Osteocyte (in vitro differentiated cells): Measurements from ENCODE around the gene FAM131A. TPM values are rescaled to one million over a fixed set of nuclear protein-coding genes. Genes with fewer than 3 reads are reported as not detected.
A peak's percentile ranks its signal among the peaks of the same experiment; 100 is the strongest.

ENCODE experiments used
- DNase-seq: peaks from one replicate; pipeline ENCODE4 v3.0.0; 2021; ENCODE audit warnings: mixed read lengths; ENCODE audit not compliant: unreplicated experiment; ENCODE audit errors: extremely low spot score
- H3K27ac Mint-ChIP-seq: one replicate; pipeline ENCODE4 v1.8.0; 2021; ENCODE audit warnings: mild to moderate bottlenecking, mixed read lengths; ENCODE audit not compliant: unreplicated experiment
- H3K27me3 Mint-ChIP-seq: one replicate; pipeline ENCODE4 v1.8.0; 2021; ENCODE audit warnings: mixed read lengths; ENCODE audit not compliant: unreplicated experiment
- H3K36me3 Mint-ChIP-seq: one replicate; pipeline ENCODE4 v1.8.0; 2021; ENCODE audit warnings: mixed read lengths; ENCODE audit not compliant: unreplicated experiment
- H3K4me1 Mint-ChIP-seq: one replicate; pipeline ENCODE4 v1.8.0; 2021; ENCODE audit warnings: mixed read lengths; ENCODE audit not compliant: unreplicated experiment
- H3K4me3 Mint-ChIP-seq: one replicate; pipeline ENCODE4 v1.8.0; 2021; ENCODE audit warnings: mild to moderate bottlenecking, moderate library complexity, mixed read lengths; ENCODE audit not compliant: unreplicated experiment
- H3K9me3 Mint-ChIP-seq: one replicate; pipeline ENCODE4 v1.8.0; 2021; ENCODE audit warnings: mixed read lengths; ENCODE audit not compliant: unreplicated experiment
- total RNA-seq: library from RNA; stranded (reverse); gene quantifications from 2 replicates; pipeline ENCODE4 v1.2.1, GENCODE V29; 2021
- TF ChIP-seq, protein P1 (sequence below): fragments of 200-600 bp; sonication (generic); IDR thresholded peaks from 2 replicates; pipeline ENCODE4 v1.5.0; 2021; ENCODE audit warnings: antibody characterized with exemption, mild to moderate bottlenecking, moderate library complexity

Gene FAM131A
- total RNA-seq, 1 donor from 2014 or later: 11.3 TPM

GRCh38 chr3:184358124-184358767 is 20.8 kb downstream of the FAM131A start:
- Mint-ChIP-seq H3K36me3 (peaks cover 9% of the 10 kb centered on the region), H3K4me1 (peaks cover 17% of the 10 kb centered on the region), H3K9me3 (no peaks in the 10 kb centered on the region), H3K27ac (no peak overlapping the region), H3K4me3 (no peak overlapping the region), H3K27me3 (no peaks in the 10 kb centered on the region)
- DNase-seq: no peak
- TF ChIP-seq, protein P1, sequence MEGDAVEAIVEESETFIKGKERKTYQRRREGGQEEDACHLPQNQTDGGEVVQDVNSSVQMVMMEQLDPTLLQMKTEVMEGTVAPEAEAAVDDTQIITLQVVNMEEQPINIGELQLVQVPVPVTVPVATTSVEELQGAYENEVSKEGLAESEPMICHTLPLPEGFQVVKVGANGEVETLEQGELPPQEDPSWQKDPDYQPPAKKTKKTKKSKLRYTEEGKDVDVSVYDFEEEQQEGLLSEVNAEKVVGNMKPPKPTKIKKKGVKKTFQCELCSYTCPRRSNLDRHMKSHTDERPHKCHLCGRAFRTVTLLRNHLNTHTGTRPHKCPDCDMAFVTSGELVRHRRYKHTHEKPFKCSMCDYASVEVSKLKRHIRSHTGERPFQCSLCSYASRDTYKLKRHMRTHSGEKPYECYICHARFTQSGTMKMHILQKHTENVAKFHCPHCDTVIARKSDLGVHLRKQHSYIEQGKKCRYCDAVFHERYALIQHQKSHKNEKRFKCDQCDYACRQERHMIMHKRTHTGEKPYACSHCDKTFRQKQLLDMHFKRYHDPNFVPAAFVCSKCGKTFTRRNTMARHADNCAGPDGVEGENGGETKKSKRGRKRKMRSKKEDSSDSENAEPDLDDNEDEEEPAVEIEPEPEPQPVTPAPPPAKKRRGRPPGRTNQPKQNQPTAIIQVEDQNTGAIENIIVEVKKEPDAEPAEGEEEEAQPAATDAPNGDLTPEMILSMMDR: no peak

DNA sequence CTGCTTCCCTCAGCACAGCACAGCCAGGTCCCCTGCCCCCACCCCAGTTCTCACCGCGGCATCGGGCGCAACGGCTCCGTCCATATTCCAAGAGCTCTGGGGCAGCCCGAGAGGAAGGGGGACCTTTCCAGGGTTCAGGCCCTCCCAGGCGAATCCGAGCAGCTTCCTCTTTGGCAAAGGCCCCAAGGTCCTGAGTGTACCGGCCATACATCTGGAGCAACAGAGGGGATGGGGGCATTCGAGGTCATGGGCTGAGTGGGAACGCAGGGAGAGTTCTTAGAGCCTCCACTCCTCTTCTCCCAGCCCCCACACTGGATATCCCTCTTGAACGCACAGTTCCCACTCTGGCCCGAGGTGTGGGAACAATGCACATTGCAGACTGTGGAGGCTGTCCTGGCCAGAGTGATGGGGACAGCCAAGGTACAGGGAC is 21.5 kb downstream of the FAM131A start:
- Mint-ChIP-seq H3K27ac (no peak overlapping the region), H3K27me3 (no peaks in the 10 kb centered on the region), H3K4me3 (no peak overlapping the region), H3K9me3 (no peaks in the 10 kb centered on the region), H3K4me1 (peaks cover 19% of the 10 kb centered on the region), H3K36me3 (peaks cover 9% of the 10 kb centered on the region)
- TF ChIP-seq, protein P1: no peak
- no peak for DNase-seq

GRCh38 chr3:184359610-184360009 is 22.2 kb downstream of the FAM131A start:
- Mint-ChIP-seq H3K27ac (no peak overlapping the region), H3K27me3 (no peaks in the 10 kb centered on the region), H3K4me3 (no peak overlapping the region), H3K9me3 (no peaks in the 10 kb centered on the region), H3K4me1 (peaks cover 24% of the 10 kb centered on the region), H3K36me3 (peaks cover 9% of the 10 kb centered on the region)
- DNase-seq: no peak
- TF ChIP-seq, protein P1: no peak

DNA sequence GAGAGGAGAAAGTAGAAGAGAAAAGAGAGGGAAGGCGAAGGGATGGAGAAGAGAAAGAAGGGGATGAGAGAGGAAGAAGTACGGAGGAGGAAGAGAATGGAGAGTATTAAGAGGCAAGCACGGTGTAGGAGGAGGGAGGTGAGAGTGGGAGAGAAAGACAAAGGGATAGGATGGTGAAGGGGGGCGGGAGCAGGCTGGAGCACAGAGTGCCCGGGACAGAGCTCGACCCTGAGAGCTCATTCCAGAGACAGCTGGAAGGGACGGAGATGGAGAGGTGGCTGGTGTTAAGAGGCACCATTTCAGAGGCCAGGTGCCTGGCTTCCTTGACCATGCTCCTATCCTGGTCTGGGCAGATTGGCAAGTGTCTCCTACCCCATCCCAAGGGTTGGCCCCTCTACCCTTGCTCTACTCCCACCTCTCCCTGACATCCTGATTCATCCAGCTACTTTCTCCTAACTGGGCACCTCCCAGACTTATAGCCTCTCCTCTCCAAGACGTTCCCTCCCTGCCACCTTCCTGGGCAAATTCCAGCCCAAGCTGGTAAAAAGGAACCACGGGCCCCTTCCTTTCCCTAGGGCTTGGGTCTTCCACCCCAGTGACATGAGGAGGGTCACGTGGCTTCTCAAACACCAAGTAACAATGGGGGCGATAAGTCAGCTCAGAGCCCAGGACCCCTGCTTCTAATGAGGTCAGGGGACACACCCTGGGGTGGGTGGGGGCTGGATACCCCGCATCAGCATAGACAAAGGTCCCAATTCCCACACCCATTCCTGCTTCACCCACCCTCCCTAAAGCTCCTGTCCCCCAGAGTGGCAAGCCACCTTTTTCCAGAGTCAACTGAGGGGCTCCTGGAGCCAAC is 22.9 kb downstream of the FAM131A start:
- H3K4me1 Mint-ChIP-seq: peaks cover 28% of the 10 kb centered on the region
- no peak overlapping the region for H3K27ac Mint-ChIP-seq
- H3K4me3 Mint-ChIP-seq: peak overlapping the region; percentile 77
- DNase-seq: no peak
- no peaks in the 10 kb centered on the region for H3K27me3 Mint-ChIP-seq
- no peaks in the 10 kb centered on the region for H3K9me3 Mint-ChIP-seq
- H3K36me3 Mint-ChIP-seq: peaks cover 13% of the 10 kb centered on the region
- TF ChIP-seq, protein P1: no peak

- no peaks in the 10 kb centered on the region for H3K9me3 Mint-ChIP-seq
- H3K27ac Mint-ChIP-seq: no peak overlapping the region
- H3K27me3 Mint-ChIP-seq: no peaks in the 10 kb centered on the region
- no peak for DNase-seq
- H3K36me3 Mint-ChIP-seq: peaks cover 12% of the 10 kb centered on the region
- H3K4me3 Mint-ChIP-seq: peak overlapping the region; percentile 77
- TF ChIP-seq, protein P1: no peak
- peaks cover 29% of the 10 kb centered on the region for H3K4me1 Mint-ChIP-seq
Measured at GRCh38 chr3:184360929-184361531, 23.6 kb downstream of the FAM131A start.
